Heart right ventricle (tissue), 16 donors: ENCODE measurements around the gene LMOD3. TPM values are rescaled to one million over a fixed set of nuclear protein-coding genes. Genes with fewer than 3 reads are reported as not detected.

ENCODE experiments used
- ATAC-seq, 8 donors: fragments of 200-7000 bp; cut with Tn5 transposase; one replicate each; pipeline ENCODE4 v1.9.1; 2020; ENCODE audit warnings: mild to moderate bottlenecking in 8 of 8, moderate library complexity in 8 of 8, moderate number of reproducible peaks in 1 of 8
- DNase-seq, 2 donors: peaks; one replicate each; pipeline ENCODE4 v3.0.0-alpha.2; 2020
- H3K27ac ChIP-seq, 10 donors: fragments of 200-600 bp; sonication (generic) in 2 of 10; one replicate each; pipeline versions ENCODE4 v1.5.0 to v1.8.0; 2020 to 2022; ENCODE audit warnings: mild to moderate bottlenecking in 3 of 10
- H3K27me3 ChIP-seq, 7 donors: fragments of 200-600 bp; one replicate each; pipeline ENCODE4 v1.8.0; 2021 to 2022; ENCODE audit warnings: mild to moderate bottlenecking in 2 of 7
- H3K36me3 ChIP-seq, 9 donors: fragments of 200-600 bp; sonication (generic) in 1 of 9; one replicate each; pipeline versions ENCODE4 v1.5.0 to v1.8.0; 2020 to 2022; ENCODE audit warnings: mild to moderate bottlenecking in 2 of 9
- H3K4me1 ChIP-seq, 9 donors: fragments of 200-600 bp; sonication (generic) in 1 of 9; one replicate each; pipeline versions ENCODE4 v1.5.0 to v1.8.0; 2020 to 2022; ENCODE audit warnings: mild to moderate bottlenecking in 4 of 9
- H3K4me3 ChIP-seq, 10 donors: fragments of 200-600 bp; sonication (generic) in 2 of 10; one replicate each; pipeline versions ENCODE4 v1.5.0 to v1.8.0; 2020 to 2022; ENCODE audit warnings: mild to moderate bottlenecking in 7 of 10, moderate library complexity in 2 of 10
- H3K9me3 ChIP-seq, 11 donors: fragments of 200-600 bp in 10 of 11; sonication (generic) in 2 of 11; one replicate each; pipeline versions ENCODE4 v1.5.0 to v1.8.0; 2013 to 2022; ENCODE audit warnings: mild to moderate bottlenecking in 2 of 11, control low read depth in 1 of 11, moderate library complexity in 1 of 11
- CTCF ChIP-seq, 9 donors: fragments of 200-600 bp; sonication (generic) in 2 of 9; IDR thresholded peaks; one replicate each; pipeline versions ENCODE4 v1.5.0 to v1.8.0; 2021 to 2022; ENCODE audit warnings: antibody characterized with exemption in 9 of 9, mild to moderate bottlenecking in 5 of 9, moderate library complexity in 1 of 9
- WGBS, 2 donors: extraction: QIAGEN DNeasy Blood & Tissue Kit; methylation state at CpG; one replicate each; pipeline ENCODE4 v1.1.7; 2013; ENCODE audit warnings: inconsistent platforms in 1 of 2; 5-methylcytosine and 5-hydroxymethylcytosine counted together
- intact Hi-C, 10 donors: fragments of 100-400 bp; cut with DNase I; formaldehyde crosslinking; loops; one replicate each; pipeline versions ENCODE4 v1.11.1 to v1.14.2; 2022
- polyA plus RNA-seq, 2 donors: library from polyadenylated mRNA; stranded (reverse); fragments of 200-250 nt; gene quantifications; one replicate each; pipeline ENCODE4 v1.2.3, GENCODE V29; 2013
- total RNA-seq, 10 donors: library from RNA; stranded (reverse); fragmentation: NEBNext Ultra II Directional in 3 of 10; extraction: Animal tissue kit (Norgen Biotek cat#: 25700) in 3 of 10; gene quantifications; one replicate each; pipeline versions ENCODE4 v1.2.1 to v1.2.4, GENCODE V29; 2021 to 2023
- donor health status: Arrhythmogenic right ventricular cardiomyopathy.
- donor health status: ischemic (EF 13 %, LVEDD 7.1; RV severe dilation, severe dysfunction).
- donor health status: healthy with polysubstance abuse.
- donor health status: DM: no; HTN: yes; CAD: no.
- donor health status: DM: no; HTN: no; CAD: no.
- donor health status: ischemic (EF 25% LVEDD 6.9; RV normal size, moderate dysfunction).
- donor health status: ischemic (EF 25% LVEDD 5.7; RV mildly dilated, moderate dysfunction).
- donor health status: healthy.
- donor health status: DM: yes; HTN: yes; CAD: no.
- donor health status: Ischemic cardiomyopathy.
- donor health status: ischemic (EF 35%, LVEDD 5.7; RV mildly dilated, moderate dysfunction).
- donor health status: nonischemic (EF 11% LVEDD 7.7; RV severe dilation, severe dysfunction).
- donor health status: DM: yes; HTN: yes; CAD: no.
- donor health status: PGD.
- donor health status: ischemic (EF 29% LVEDD 5.4; RV normal size, mild dysfunction).
- donor health status: nonischemic (EF 23%, LVEDD 6.1; RV moderate dilation, normal function).

LMOD3 gene
- total and polyA plus RNA-seq, 12 donors: 28.6 to 240 (median 182) TPM

GRCh38 chr3:69065318-69065964 is 57.0 kb downstream of the LMOD3 start:
- no peak for TF ChIP-seq CTCF (IDR thresholded peaks at IDR 0.05)
- Histone ChIP-seq H3K27ac (no peak overlapping the region), H3K9me3 (no peaks in the 10 kb centered on the region), H3K27me3 (no peaks in the 10 kb centered on the region), H3K36me3 (peaks cover 0 to 100% (median 31%) of the 10 kb centered on the region in 9 donors), H3K4me1 (no peaks in the 10 kb centered on the region), H3K4me3 (no peak overlapping the region)
- WGBS, 2 donors: 88 to 95% methylated on average over 6 of the region's 6 CpGs
- no peak for ATAC-seq
- no peak for DNase-seq
- intact Hi-C loops: no loop called here

GRCh38 chr3:69063636-69064035 is 58.8 kb downstream of the LMOD3 start:
- no peak for TF ChIP-seq CTCF (IDR thresholded peaks at IDR 0.05)
- WGBS, 2 donors: 88 to 89% methylated on average over 2 of the region's 2 CpGs
- ATAC-seq: no peak
- no peaks in the 10 kb centered on the region for H3K27me3 ChIP-seq
- H3K4me1 ChIP-seq: peaks cover 0 to 8% (median 0%) of the 10 kb centered on the region in 9 donors
- no peak for DNase-seq
- H3K4me3 ChIP-seq: no peak overlapping the region
- intact Hi-C loops: no loop called here
- H3K9me3 ChIP-seq: no peaks in the 10 kb centered on the region
- H3K27ac ChIP-seq: no peak overlapping the region
- H3K36me3 ChIP-seq: peaks cover 0 to 100% (median 46%) of the 10 kb centered on the region in 9 donors

- Histone ChIP-seq H3K27ac (peak overlapping the region in 1 of 10 donors; percentile 39), H3K36me3 (peaks cover 0 to 100% (median 62%) of the 10 kb centered on the region in 9 donors), H3K27me3 (no peaks in the 10 kb centered on the region), H3K4me1 (peaks cover 0 to 15% (median 0%) of the 10 kb centered on the region in 9 donors), H3K4me3 (no peak overlapping the region), H3K9me3 (no peaks in the 10 kb centered on the region)
- ATAC-seq (no peak), DNase-seq (no peak)
- intact Hi-C loops: no loop called here
- TF ChIP-seq CTCF (IDR thresholded peaks at IDR 0.05): no peak
These were observed 62.7 kb downstream of the LMOD3 start for GRCh38 chr3:69059688-69060087.

GRCh38 chr3:69058947-69059224 is 63.5 kb downstream of the LMOD3 start:
- peaks cover 0 to 15% (median 0%) of the 10 kb centered on the region in 9 donors for H3K4me1 ChIP-seq
- peak overlapping the region in 1 of 10 donors; percentile 39 for H3K27ac ChIP-seq
- ATAC-seq: no peak
- H3K4me3 ChIP-seq: no peak overlapping the region
- no peak for DNase-seq
- no peaks in the 10 kb centered on the region for H3K9me3 ChIP-seq
- WGBS, 2 donors: 93 to 94% methylated on average over 2 of the region's 2 CpGs
- peaks cover 0 to 100% (median 63%) of the 10 kb centered on the region in 9 donors for H3K36me3 ChIP-seq
- intact Hi-C loops: no loop called here
- TF ChIP-seq CTCF (IDR thresholded peaks at IDR 0.05): no peak
- no peaks in the 10 kb centered on the region for H3K27me3 ChIP-seq
